ENCODE measurements around the gene SH3BGR.

Gene SH3BGR

GRCh38 chr21:39456665-39457064 lies 4.9 kb downstream of the SH3BGR start:
- TF ChIP-seq CEBPB (IDR thresholded peaks at IDR 0.05) (no peak), EGR1 (IDR thresholded peaks at IDR 0.05) (no peak), NFIC (IDR thresholded peaks at IDR 0.05) (no peak), EP300 (IDR thresholded peaks at IDR 0.05; ENCODE audit: borderline replicate concordance) (no peak), TAF1 (IDR thresholded peaks at IDR 0.05; ENCODE audit: low read depth) (no peak), RAD21 (IDR thresholded peaks at IDR 0.05; ENCODE audit: low read depth) (no peak), ZBTB7A (IDR thresholded peaks at IDR 0.05; ENCODE audit: low read depth) (no peak), USF1 (IDR thresholded peaks at IDR 0.05) (no peak), TEAD4 (IDR thresholded peaks at IDR 0.05) (no peak), TCF12 (IDR thresholded peaks at IDR 0.05; ENCODE audit: low read depth) (no peak), CREB1 (IDR thresholded peaks at IDR 0.05; ENCODE audit: low read depth) (no peak), FOXM1 (IDR thresholded peaks at IDR 0.05; ENCODE audit: borderline replicate concordance, low read depth) (no peak), REST (IDR thresholded peaks at IDR 0.05; ENCODE audit: low read depth) (no peak), YY1 (IDR thresholded peaks at IDR 0.05; ENCODE audit: low read depth) (no peak)
- TF ChIP-seq, protein P1, sequence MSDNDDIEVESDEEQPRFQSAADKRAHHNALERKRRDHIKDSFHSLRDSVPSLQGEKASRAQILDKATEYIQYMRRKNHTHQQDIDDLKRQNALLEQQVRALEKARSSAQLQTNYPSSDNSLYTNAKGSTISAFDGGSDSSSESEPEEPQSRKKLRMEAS (IDR thresholded peaks at IDR 0.05), result no peak

- TF ChIP-seq NFIC (IDR thresholded peaks at IDR 0.05), result no peak
Observed at GRCh38 chr21:39461419-39461818, 9.6 kb downstream of the SH3BGR start.

GRCh38 chr21:39463308-39463707 lies 11.5 kb downstream of the SH3BGR start:
- TF ChIP-seq ZBTB7A (IDR thresholded peaks at IDR 0.05; ENCODE audit: low read depth) (no peak), TCF12 (IDR thresholded peaks at IDR 0.05; ENCODE audit: low read depth) (no peak), TEAD4 (IDR thresholded peaks at IDR 0.05) (no peak), YY1 (IDR thresholded peaks at IDR 0.05; ENCODE audit: low read depth) (no peak), EGR1 (IDR thresholded peaks at IDR 0.05) (no peak), REST (IDR thresholded peaks at IDR 0.05; ENCODE audit: low read depth) (no peak), CEBPB (IDR thresholded peaks at IDR 0.05) (no peak), USF1 (IDR thresholded peaks at IDR 0.05) (no peak), TAF1 (IDR thresholded peaks at IDR 0.05; ENCODE audit: low read depth) (no peak), NFIC (IDR thresholded peaks at IDR 0.05) (no peak), FOXM1 (IDR thresholded peaks at IDR 0.05; ENCODE audit: borderline replicate concordance, low read depth) (no peak)
- TF ChIP-seq, protein P1 (IDR thresholded peaks at IDR 0.05), result no peak

DNA sequence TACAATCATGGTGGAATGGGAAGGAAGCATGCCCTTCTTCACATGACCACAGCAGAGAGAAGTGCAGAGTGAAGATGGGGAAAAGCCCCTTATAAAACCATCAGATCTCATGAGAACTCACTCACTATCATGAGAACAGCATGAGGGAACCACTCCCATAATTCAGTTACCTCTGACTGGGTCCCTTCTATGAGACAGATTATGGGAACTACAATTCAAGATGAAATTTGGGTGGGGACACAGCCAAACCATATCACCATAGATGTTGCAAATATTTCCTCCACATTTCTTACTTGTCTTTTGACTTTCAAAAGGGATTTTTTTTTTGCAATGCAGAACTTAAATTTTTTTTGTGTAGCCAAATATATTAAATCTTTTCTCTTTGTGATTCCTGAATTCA lies 14.8 kb downstream of the SH3BGR start:
- TF ChIP-seq EGR1 (IDR thresholded peaks at IDR 0.05), result no peak
- TF ChIP-seq YY1 (IDR thresholded peaks at IDR 0.05; ENCODE audit: low read depth), result no peak
- no peak for TF ChIP-seq CEBPB (IDR thresholded peaks at IDR 0.05)
- no peak for TF ChIP-seq TCF12 (IDR thresholded peaks at IDR 0.05; ENCODE audit: low read depth)
- TF ChIP-seq USF1 (IDR thresholded peaks at IDR 0.05), result no peak
- TF ChIP-seq CREB1 (IDR thresholded peaks at IDR 0.05; ENCODE audit: low read depth), result no peak
- no peak for TF ChIP-seq RAD21 (IDR thresholded peaks at IDR 0.05; ENCODE audit: low read depth)
- TF ChIP-seq FOXM1 (IDR thresholded peaks at IDR 0.05; ENCODE audit: borderline replicate concordance, low read depth), result no peak
- no peak for TF ChIP-seq NFIC (IDR thresholded peaks at IDR 0.05)
- TF ChIP-seq REST (IDR thresholded peaks at IDR 0.05; ENCODE audit: low read depth), result no peak
- TF ChIP-seq ZBTB7A (IDR thresholded peaks at IDR 0.05; ENCODE audit: low read depth), result no peak
- TF ChIP-seq TEAD4 (IDR thresholded peaks at IDR 0.05), result no peak
- TF ChIP-seq, protein P1 (IDR thresholded peaks at IDR 0.05), result no peak
